ENCODE data around the gene TIMP4. TPM values are rescaled to one million over a fixed set of nuclear protein-coding genes. Genes with fewer than 3 reads are reported as not detected.

TIMP4 gene
- total RNA-seq, 1 experiment from 2014 or later: not detected

DNA sequence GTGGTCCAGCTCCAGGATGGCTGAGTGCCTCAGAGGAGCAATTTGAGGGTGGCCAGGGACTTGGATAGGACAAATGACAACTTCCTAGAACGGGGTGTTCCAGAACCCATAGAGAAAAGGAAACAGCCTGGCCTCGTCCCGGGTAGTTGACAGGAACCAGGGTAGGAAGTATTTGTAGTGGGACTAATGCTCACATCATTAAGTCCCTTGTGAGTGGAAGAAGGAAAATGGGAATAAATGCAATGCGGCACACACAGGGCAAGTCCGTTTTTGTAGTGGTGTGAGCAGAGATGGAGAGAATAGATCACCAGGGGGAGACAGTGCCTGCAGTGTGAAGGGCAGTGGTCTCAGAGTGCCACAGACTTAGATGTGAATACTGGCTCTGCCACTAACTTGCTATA lies 19.6 kb downstream of the TIMP4 start:
- H3K36me3 ChIP-seq (ENCODE audit: control insufficient read depth, insufficient read depth, low read length): no peaks in the 10 kb centered on the region
- no TSS peak for BruUV-seq (replicated peaks)
- peak; percentile 90 for ATAC-seq
- no peak overlapping the region for H3K4me3 ChIP-seq (ENCODE audit: low read depth in 2 of 2, low read length in 2 of 2)
- intact Hi-C loops (cut with micrococcal nuclease; ENCODE audit: unreplicated experiment) (loop anchor here (2.0 to 10.0 kb wide), 3 partner anchors 38 to 342 kb away; partner anchors contain the start of gene PPARG), in situ Hi-C loops (cut with HindIII; ENCODE audit: low pct_unique_long_range_greater_than_20kb, low sequenced_read_pairs) (no loop called here)
- peaks cover 5% of the 10 kb centered on the region; the same call in 1 of the 2 replicates for H3K4me1 ChIP-seq (ENCODE audit: control insufficient read depth, insufficient read depth, low read length)
- ChIA-PET POLR2A (no interaction called here), CTCF (interaction anchor here (0.6 kb wide), 1 partner anchor 98 kb away, joined by 4 read pairs; no protein-coding TSS in a partner anchor)
- no peaks in the 10 kb centered on the region for H3K9me3 ChIP-seq (ENCODE audit: control insufficient read depth, insufficient read depth, low read depth, low read length)
- H3K27me3 ChIP-seq (ENCODE audit: control insufficient read depth, insufficient read depth, low read length): no peaks in the 10 kb centered on the region
- TF ChIP-seq TCF7L2 (IDR thresholded peaks at IDR 0.05; ENCODE audit: low read depth, low read length) (no peak), SIN3A (IDR thresholded peaks at IDR 0.05; ENCODE audit: borderline replicate concordance, insufficient read depth, low read depth, low read length) (no peak), REST (IDR thresholded peaks at IDR 0.05; ENCODE audit: insufficient read depth in 1 of 2, low read depth in 2 of 2, low read length in 1 of 2) (no peak), POLR2AphosphoS5 (IDR thresholded peaks at IDR 0.05; ENCODE audit: low read depth, low read length) (no peak)
- TF ChIP-seq, protein P1, sequence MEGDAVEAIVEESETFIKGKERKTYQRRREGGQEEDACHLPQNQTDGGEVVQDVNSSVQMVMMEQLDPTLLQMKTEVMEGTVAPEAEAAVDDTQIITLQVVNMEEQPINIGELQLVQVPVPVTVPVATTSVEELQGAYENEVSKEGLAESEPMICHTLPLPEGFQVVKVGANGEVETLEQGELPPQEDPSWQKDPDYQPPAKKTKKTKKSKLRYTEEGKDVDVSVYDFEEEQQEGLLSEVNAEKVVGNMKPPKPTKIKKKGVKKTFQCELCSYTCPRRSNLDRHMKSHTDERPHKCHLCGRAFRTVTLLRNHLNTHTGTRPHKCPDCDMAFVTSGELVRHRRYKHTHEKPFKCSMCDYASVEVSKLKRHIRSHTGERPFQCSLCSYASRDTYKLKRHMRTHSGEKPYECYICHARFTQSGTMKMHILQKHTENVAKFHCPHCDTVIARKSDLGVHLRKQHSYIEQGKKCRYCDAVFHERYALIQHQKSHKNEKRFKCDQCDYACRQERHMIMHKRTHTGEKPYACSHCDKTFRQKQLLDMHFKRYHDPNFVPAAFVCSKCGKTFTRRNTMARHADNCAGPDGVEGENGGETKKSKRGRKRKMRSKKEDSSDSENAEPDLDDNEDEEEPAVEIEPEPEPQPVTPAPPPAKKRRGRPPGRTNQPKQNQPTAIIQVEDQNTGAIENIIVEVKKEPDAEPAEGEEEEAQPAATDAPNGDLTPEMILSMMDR (IDR thresholded peaks at IDR 0.05): peak; percentile 75
- H3K27ac ChIP-seq (ENCODE audit: low read length): no peak overlapping the region
- peak; percentile 56 for DNase-seq (ENCODE audit: low read depth, low spot score)

GRCh38 chr3:12138044-12138443 lies 20.7 kb downstream of the TIMP4 start:
- CTCF ChIA-PET: no interaction called here
- H3K27ac ChIP-seq (ENCODE audit: low read length): peak overlapping the region; percentile 9; the same call in 1 of the 2 replicates
- peaks cover 5% of the 10 kb centered on the region; the same call in 1 of the 2 replicates for H3K4me1 ChIP-seq (ENCODE audit: control insufficient read depth, insufficient read depth, low read length)
- POLR2A ChIA-PET: no interaction called here
- no peak overlapping the region for H3K4me3 ChIP-seq (ENCODE audit: low read depth in 2 of 2, low read length in 2 of 2)
- intact Hi-C loops (cut with micrococcal nuclease; ENCODE audit: unreplicated experiment): loop anchor here (2.0 to 10.0 kb wide), 3 partner anchors 39 to 343 kb away; partner anchors contain the start of gene PPARG
- ATAC-seq (no peak), DNase-seq (ENCODE audit: low read depth, low spot score) (no peak)
- BruUV-seq (replicated peaks): no TSS peak
- no peaks in the 10 kb centered on the region for H3K9me3 ChIP-seq (ENCODE audit: control insufficient read depth, insufficient read depth, low read depth, low read length)
- no peaks in the 10 kb centered on the region for H3K27me3 ChIP-seq (ENCODE audit: control insufficient read depth, insufficient read depth, low read length)
- no peak for TF ChIP-seq REST (IDR thresholded peaks at IDR 0.05; ENCODE audit: insufficient read depth in 1 of 2, low read depth in 2 of 2, low read length in 1 of 2)
- no peak for TF ChIP-seq TCF7L2 (IDR thresholded peaks at IDR 0.05; ENCODE audit: low read depth, low read length)
- no peak for TF ChIP-seq SIN3A (IDR thresholded peaks at IDR 0.05; ENCODE audit: borderline replicate concordance, insufficient read depth, low read depth, low read length)
- TF ChIP-seq, protein P1 (IDR thresholded peaks at IDR 0.05): peak; percentile 66
- in situ Hi-C loops (cut with HindIII; ENCODE audit: low pct_unique_long_range_greater_than_20kb, low sequenced_read_pairs): no loop called here
- H3K36me3 ChIP-seq (ENCODE audit: control insufficient read depth, insufficient read depth, low read length): no peaks in the 10 kb centered on the region

Data from Panc1 (cell line).